Loucy (cell line): ENCODE measurements around the gene GRIN2A.

Source experiments
- H2AFZ ChIP-seq: fragments of 200-600 bp; sonication (generic); 2 replicates; pipeline ENCODE4 v1.6.0; 2016; ENCODE audit warnings: antibody characterized with exemption, mild to moderate bottlenecking, low read length, moderate library complexity
- H3F3A ChIP-seq: fragments of 200-600 bp; 2 replicates; pipeline ENCODE4 v1.6.0; 2016; ENCODE audit warnings: antibody characterized with exemption, low read depth, mild to moderate bottlenecking
- H3K27me3 ChIP-seq: fragments of 200-600 bp; sonication (generic); 2 replicates; pipeline ENCODE4 v1.6.1; 2014; ENCODE audit warnings: low read length, mild to moderate bottlenecking; ENCODE audit not compliant: insufficient read depth, poor library complexity, severe bottlenecking
- H3K36me3 ChIP-seq: fragments of 200-600 bp; sonication (generic); 2 replicates; pipeline ENCODE4 v1.6.1; 2016; ENCODE audit warnings: low read length; ENCODE audit not compliant: insufficient read depth
- H3K4me1 ChIP-seq: fragments of 200-600 bp; sonication (generic); 2 replicates; pipeline ENCODE4 v1.5.1; 2014; ENCODE audit warnings: low read length, mild to moderate bottlenecking; ENCODE audit not compliant: insufficient read depth, poor library complexity, severe bottlenecking
- H3K4me2 ChIP-seq: fragments of 200-600 bp; sonication (generic); 2 replicates; pipeline ENCODE4 v1.6.0; 2014; ENCODE audit warnings: antibody characterized with exemption, low read length, low read depth, mild to moderate bottlenecking; ENCODE audit not compliant: poor library complexity, severe bottlenecking
- H3K4me3 ChIP-seq: fragments of 200-600 bp; sonication (generic); 2 replicates; pipeline ENCODE4 v1.5.1; 2014; ENCODE audit warnings: low read length, mild to moderate bottlenecking, mixed read lengths; ENCODE audit not compliant: poor library complexity, severe bottlenecking
- H3K79me2 ChIP-seq: fragments of 200-600 bp; sonication (generic); 2 replicates; pipeline ENCODE4 v1.6.1; 2014; ENCODE audit warnings: low read length; ENCODE audit not compliant: insufficient read depth
- H3K9ac ChIP-seq: fragments of 200-600 bp; sonication (generic); 2 replicates; pipeline ENCODE4 v1.6.0; 2014; ENCODE audit warnings: mild to moderate bottlenecking, low read depth, low read length, moderate library complexity; ENCODE audit not compliant: poor library complexity, severe bottlenecking
- H3K9me2 ChIP-seq: fragments of 200-600 bp; sonication (generic); replicated peaks from 2 replicates; pipeline ENCODE4 v1.6.1; 2016; ENCODE audit warnings: low read depth, low read length, mixed read lengths
- H3K9me3 ChIP-seq: fragments of 200-600 bp; sonication (generic); 2 replicates; pipeline ENCODE4 v1.6.1; 2014; ENCODE audit warnings: mild to moderate bottlenecking, antibody characterized with exemption, low read length, low read depth; ENCODE audit not compliant: insufficient read depth
- H4K20me1 ChIP-seq: fragments of 200-600 bp; sonication (generic); 2 replicates; pipeline ENCODE4 v1.6.0; 2014; ENCODE audit warnings: antibody characterized with exemption, low read length, mild to moderate bottlenecking; ENCODE audit not compliant: insufficient read depth, poor library complexity, severe bottlenecking
- EZH2phosphoT487 ChIP-seq: fragments of 200-600 bp; IDR thresholded peaks from 2 replicates; pipeline ENCODE4 v1.6.1; 2018; ENCODE audit warnings: antibody characterized with exemption, mild to moderate bottlenecking, moderate library complexity, borderline replicate concordance
- TF ChIP-seq, protein P1 (sequence below): fragments of 200-600 bp; sonication (generic); conservative IDR thresholded peaks from 2 replicates; pipeline ENCODE4 v1.5.1; 2014; ENCODE audit warnings: mild to moderate bottlenecking, antibody characterized with exemption, low read length

The GRIN2A gene

DNA sequence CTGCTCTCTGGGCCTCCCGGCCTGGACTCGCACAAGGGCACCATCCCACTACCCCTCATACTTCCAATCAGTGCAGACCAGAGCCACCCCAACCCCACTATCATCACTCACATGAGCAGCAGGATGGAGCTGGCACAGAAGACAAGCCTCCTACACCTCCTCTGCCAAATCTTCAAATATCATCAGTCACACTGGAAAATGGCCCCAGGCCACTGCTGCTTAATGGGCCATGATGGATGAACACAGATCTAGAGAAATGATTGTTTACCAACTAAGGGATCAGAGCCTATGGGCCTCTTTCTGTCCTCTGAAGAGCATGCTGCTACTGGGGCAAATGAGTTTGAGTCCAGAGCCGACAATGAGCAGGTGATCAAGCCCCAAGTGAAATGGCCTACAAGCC lies 165.5 kb downstream of the GRIN2A start:
- H3F3A ChIP-seq: no peaks in the 10 kb centered on the region
- no peaks in the 10 kb centered on the region for H3K36me3 ChIP-seq
- H3K4me2 ChIP-seq: no peak overlapping the region
- H2AFZ ChIP-seq: no peak overlapping the region
- H3K79me2 ChIP-seq: no peaks in the 10 kb centered on the region
- no peaks in the 10 kb centered on the region for H3K9me3 ChIP-seq
- H3K4me1 ChIP-seq: no peaks in the 10 kb centered on the region
- no peak overlapping the region for H3K9ac ChIP-seq
- TF ChIP-seq, protein P1, sequence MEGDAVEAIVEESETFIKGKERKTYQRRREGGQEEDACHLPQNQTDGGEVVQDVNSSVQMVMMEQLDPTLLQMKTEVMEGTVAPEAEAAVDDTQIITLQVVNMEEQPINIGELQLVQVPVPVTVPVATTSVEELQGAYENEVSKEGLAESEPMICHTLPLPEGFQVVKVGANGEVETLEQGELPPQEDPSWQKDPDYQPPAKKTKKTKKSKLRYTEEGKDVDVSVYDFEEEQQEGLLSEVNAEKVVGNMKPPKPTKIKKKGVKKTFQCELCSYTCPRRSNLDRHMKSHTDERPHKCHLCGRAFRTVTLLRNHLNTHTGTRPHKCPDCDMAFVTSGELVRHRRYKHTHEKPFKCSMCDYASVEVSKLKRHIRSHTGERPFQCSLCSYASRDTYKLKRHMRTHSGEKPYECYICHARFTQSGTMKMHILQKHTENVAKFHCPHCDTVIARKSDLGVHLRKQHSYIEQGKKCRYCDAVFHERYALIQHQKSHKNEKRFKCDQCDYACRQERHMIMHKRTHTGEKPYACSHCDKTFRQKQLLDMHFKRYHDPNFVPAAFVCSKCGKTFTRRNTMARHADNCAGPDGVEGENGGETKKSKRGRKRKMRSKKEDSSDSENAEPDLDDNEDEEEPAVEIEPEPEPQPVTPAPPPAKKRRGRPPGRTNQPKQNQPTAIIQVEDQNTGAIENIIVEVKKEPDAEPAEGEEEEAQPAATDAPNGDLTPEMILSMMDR: no peak
- no peak for TF ChIP-seq EZH2phosphoT487
- no peaks in the 10 kb centered on the region for H3K9me2 ChIP-seq
- no peaks in the 10 kb centered on the region for H4K20me1 ChIP-seq
- no peaks in the 10 kb centered on the region for H3K27me3 ChIP-seq
- no peak overlapping the region for H3K4me3 ChIP-seq

GRCh38 chr16:10015397-10015796 lies 166.8 kb downstream of the GRIN2A start:
- H3K4me1 ChIP-seq: no peaks in the 10 kb centered on the region
- H3K9me2 ChIP-seq: no peaks in the 10 kb centered on the region
- H3K4me2 ChIP-seq: no peak overlapping the region

GRCh38 chr16:10013774-10014173 lies 168.5 kb downstream of the GRIN2A start:
- Histone ChIP-seq H4K20me1 (no peaks in the 10 kb centered on the region), H3K9ac (no peak overlapping the region), H3K9me3 (no peaks in the 10 kb centered on the region), H3K36me3 (no peaks in the 10 kb centered on the region), H2AFZ (no peak overlapping the region), H3K79me2 (no peaks in the 10 kb centered on the region), H3F3A (no peaks in the 10 kb centered on the region), H3K9me2 (no peaks in the 10 kb centered on the region), H3K27me3 (no peaks in the 10 kb centered on the region), H3K4me2 (no peak overlapping the region), H3K4me1 (no peaks in the 10 kb centered on the region), H3K4me3 (no peak overlapping the region)
- TF ChIP-seq EZH2phosphoT487: no peak
- TF ChIP-seq, protein P1: no peak

More at GRCh38 chr16:10015397-10015796, 166.8 kb downstream of the GRIN2A start:
- no peaks in the 10 kb centered on the region for H3K9me3 ChIP-seq
- no peaks in the 10 kb centered on the region for H3K36me3 ChIP-seq
- TF ChIP-seq EZH2phosphoT487: no peak
- TF ChIP-seq, protein P1: no peak
- no peaks in the 10 kb centered on the region for H3K79me2 ChIP-seq
- H3K4me3 ChIP-seq: no peak overlapping the region
- no peak overlapping the region for H2AFZ ChIP-seq
- H4K20me1 ChIP-seq: no peaks in the 10 kb centered on the region
- H3F3A ChIP-seq: no peaks in the 10 kb centered on the region
- H3K9ac ChIP-seq: no peak overlapping the region
- H3K27me3 ChIP-seq: no peaks in the 10 kb centered on the region
